B cell (primary cell): ENCODE data around the gene GSX2.

Source experiments
- EZH2 ChIP-seq: IDR thresholded peaks from 2 replicates; pipeline ENCODE4 v1.6.1; 2012; ENCODE audit warnings: borderline replicate concordance, low read depth, mild to moderate bottlenecking, moderate library complexity, low read length; ENCODE audit not compliant: insufficient read depth, poor library complexity, severe bottlenecking
- TF ChIP-seq, protein P1 (sequence below): fragments of 200-600 bp; IDR thresholded peaks from one replicate; pipeline ENCODE4 v1.8.0; 2022; ENCODE audit warnings: antibody characterized with exemption, mild to moderate bottlenecking

DNA sequence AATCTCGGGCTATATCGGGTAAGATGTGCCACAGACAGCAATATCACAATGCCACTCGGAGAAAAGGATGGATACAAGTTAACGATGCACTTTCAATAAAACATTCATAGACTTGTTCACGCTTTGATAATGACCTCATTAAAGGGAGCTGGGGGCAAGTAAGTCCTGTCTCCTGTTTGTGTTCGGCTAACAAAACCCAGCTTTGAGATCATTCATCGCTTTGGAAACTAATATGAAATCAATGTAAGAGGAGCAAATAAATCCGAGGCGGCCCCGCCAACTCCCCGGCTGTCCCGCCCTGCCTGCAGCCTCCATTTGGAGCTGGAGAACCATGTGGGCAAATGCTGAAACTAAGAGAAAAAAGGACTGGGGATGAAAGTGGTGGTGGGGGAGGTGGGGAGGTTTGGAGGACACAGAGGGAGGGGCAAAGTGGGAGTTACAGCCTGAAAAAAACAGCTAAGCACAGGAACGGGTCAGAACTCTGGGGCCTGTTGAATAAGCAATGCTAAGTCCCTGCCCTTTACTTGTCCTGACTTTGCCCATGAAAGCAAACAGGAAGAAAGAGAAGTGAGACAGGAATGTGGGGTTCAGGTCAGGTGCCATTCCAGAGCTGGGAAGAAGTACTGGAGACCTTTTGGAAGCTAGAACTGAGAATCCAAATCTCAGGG, 3.5 kb upstream of the GSX2 start:
- TF ChIP-seq, protein P1, sequence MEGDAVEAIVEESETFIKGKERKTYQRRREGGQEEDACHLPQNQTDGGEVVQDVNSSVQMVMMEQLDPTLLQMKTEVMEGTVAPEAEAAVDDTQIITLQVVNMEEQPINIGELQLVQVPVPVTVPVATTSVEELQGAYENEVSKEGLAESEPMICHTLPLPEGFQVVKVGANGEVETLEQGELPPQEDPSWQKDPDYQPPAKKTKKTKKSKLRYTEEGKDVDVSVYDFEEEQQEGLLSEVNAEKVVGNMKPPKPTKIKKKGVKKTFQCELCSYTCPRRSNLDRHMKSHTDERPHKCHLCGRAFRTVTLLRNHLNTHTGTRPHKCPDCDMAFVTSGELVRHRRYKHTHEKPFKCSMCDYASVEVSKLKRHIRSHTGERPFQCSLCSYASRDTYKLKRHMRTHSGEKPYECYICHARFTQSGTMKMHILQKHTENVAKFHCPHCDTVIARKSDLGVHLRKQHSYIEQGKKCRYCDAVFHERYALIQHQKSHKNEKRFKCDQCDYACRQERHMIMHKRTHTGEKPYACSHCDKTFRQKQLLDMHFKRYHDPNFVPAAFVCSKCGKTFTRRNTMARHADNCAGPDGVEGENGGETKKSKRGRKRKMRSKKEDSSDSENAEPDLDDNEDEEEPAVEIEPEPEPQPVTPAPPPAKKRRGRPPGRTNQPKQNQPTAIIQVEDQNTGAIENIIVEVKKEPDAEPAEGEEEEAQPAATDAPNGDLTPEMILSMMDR, result no peak
- TF ChIP-seq EZH2, result no peak
